Measurements from ENCODE around the gene ADNP.

The ADNP gene

DNA sequence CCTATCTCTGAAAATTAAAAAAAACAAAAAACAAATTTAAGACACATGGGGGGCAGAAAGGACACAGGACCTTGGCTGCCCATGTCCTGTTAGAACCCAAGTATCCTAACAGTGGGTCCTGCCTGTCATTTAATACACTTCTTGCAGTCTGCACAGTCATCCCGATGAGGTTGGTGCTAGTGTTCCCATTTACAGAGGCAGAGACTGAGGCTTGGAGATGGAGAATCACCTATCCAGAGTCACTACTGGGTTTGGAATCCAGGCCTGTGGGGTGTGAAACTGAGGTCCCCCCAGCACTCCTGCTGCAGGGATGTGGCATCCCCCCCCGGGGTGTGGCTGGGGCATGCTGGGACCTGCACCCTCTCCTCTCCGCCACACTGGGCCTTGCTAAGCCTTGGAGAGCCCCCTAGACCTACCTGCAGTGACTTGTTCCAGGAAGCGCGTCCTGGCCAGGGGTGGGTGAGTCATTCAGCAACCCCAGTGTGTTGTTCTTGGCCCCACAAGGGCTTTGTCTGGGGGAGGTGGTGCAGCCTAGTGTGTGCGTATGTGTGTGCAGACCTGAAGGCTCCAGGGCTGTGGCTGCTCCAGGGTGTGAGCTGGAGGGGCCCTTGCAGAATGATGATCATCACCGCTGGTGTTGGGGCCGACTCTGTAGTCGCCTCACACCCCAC is 86.7 kb downstream of the ADNP start:
- no peak for DNase-seq

GRCh38 chr20:50843331-50844276 is 87.6 kb downstream of the ADNP start:
- no peak for DNase-seq

DNA sequence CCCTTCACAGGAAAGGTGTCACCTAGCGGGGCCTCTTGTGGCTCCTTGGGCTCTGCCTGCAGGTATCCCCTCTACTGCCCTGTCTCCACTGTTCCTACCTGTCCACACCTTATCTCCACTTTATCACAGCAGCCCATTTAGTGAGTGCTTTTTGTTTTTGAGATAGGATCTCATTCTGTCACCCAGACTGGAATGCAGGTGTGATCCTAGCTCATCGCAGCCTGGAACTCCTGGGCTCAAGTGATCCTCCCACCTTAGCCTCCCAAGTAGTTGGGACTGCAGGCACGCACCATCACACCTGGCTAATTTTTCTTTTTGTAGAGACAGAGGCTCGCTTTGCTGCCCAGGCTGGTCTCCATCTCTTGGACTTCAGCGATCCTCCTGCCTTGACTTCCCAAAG is 88.4 kb downstream of the ADNP start:
- DNase-seq, result no peak
